Lower lobe of right lung (tissue), 2 donors: Measurements from ENCODE around the gene SLC18A3. TPM values are rescaled to one million over a fixed set of nuclear protein-coding genes. Genes with fewer than 3 reads are reported as not detected.

Source experiments
- ATAC-seq, 2 donors: fragments of 200-7000 bp; cut with Tn5 transposase; one replicate each; pipeline ENCODE4 v1.9.1; 2020 to 2022; ENCODE audit warnings: mild to moderate bottlenecking in 2 of 2, moderate library complexity in 2 of 2
- DNase-seq: peaks from one replicate; pipeline ENCODE4 v3.0.0-alpha.2; 2020
- H3K27ac ChIP-seq: fragments of 200-600 bp; one replicate; pipeline ENCODE4 v1.8.0; 2022
- H3K27me3 ChIP-seq: fragments of 200-600 bp; one replicate; pipeline ENCODE4 v1.8.0; 2022; ENCODE audit warnings: low read depth
- H3K36me3 ChIP-seq: fragments of 200-600 bp; one replicate; pipeline ENCODE4 v1.8.0; 2022; ENCODE audit warnings: mild to moderate bottlenecking
- H3K4me1 ChIP-seq: fragments of 200-600 bp; one replicate; pipeline ENCODE4 v1.8.0; 2022
- H3K4me3 ChIP-seq: fragments of 200-600 bp; one replicate; pipeline ENCODE4 v1.8.0; 2022; ENCODE audit warnings: mild to moderate bottlenecking
- H3K9me3 ChIP-seq: fragments of 200-600 bp; one replicate; pipeline ENCODE4 v1.8.0; 2022
- CTCF ChIP-seq: fragments of 200-600 bp; IDR thresholded peaks from one replicate; pipeline ENCODE4 v1.8.0; 2022; ENCODE audit warnings: antibody characterized with exemption, mild to moderate bottlenecking
- intact Hi-C: fragments of 100-400 bp; cut with DNase I; formaldehyde crosslinking; loops from one replicate; pipeline ENCODE4 v1.11.0; 2022
- total RNA-seq: library from RNA; stranded (reverse); fragmentation: NEBNext Ultra II Directional; extraction: Animal tissue kit (Norgen Biotek cat#: 25700); gene quantifications from one replicate; pipeline ENCODE4 v1.2.1, GENCODE V29; 2021
- donor health status: DM: no; HTN: yes; CAD: no; lungs with severe emphysema.

SLC18A3 gene
- total RNA-seq, 1 donor from 2014 or later: not detected

GRCh38 chr10:49655099-49655498 is 45.0 kb downstream of the SLC18A3 start:
- no peak for DNase-seq
- intact Hi-C loops: no loop called here
- ATAC-seq: no peak
- TF ChIP-seq CTCF: no peak
- Histone ChIP-seq H3K27me3 (peaks cover 7% of the 10 kb centered on the region), H3K36me3 (no peaks in the 10 kb centered on the region), H3K4me1 (no peaks in the 10 kb centered on the region), H3K9me3 (peaks cover 3% of the 10 kb centered on the region), H3K4me3 (no peak overlapping the region), H3K27ac (no peak overlapping the region)

GRCh38 chr10:49656845-49657493 is 46.9 kb downstream of the SLC18A3 start:
- ATAC-seq (no peak), DNase-seq (no peak)
- H3K27me3 ChIP-seq: peaks cover 7% of the 10 kb centered on the region
- H3K9me3 ChIP-seq: peaks cover 7% of the 10 kb centered on the region
- no peak overlapping the region for H3K4me3 ChIP-seq
- TF ChIP-seq CTCF: no peak
- no peaks in the 10 kb centered on the region for H3K4me1 ChIP-seq
- no peaks in the 10 kb centered on the region for H3K36me3 ChIP-seq
- H3K27ac ChIP-seq: no peak overlapping the region
- intact Hi-C loops: no loop called here

- no peak for TF ChIP-seq CTCF
- ATAC-seq (no peak), DNase-seq (no peak)
- Histone ChIP-seq H3K27ac (no peak overlapping the region), H3K36me3 (no peaks in the 10 kb centered on the region), H3K27me3 (peaks cover 7% of the 10 kb centered on the region), H3K9me3 (peaks cover 7% of the 10 kb centered on the region), H3K4me3 (no peak overlapping the region), H3K4me1 (no peaks in the 10 kb centered on the region)
- intact Hi-C loops: no loop called here
Observed at GRCh38 chr10:49657606-49658005, 47.5 kb downstream of the SLC18A3 start.

GRCh38 chr10:49661140-49661856 is 51.2 kb downstream of the SLC18A3 start:
- intact Hi-C loops: no loop called here
- Histone ChIP-seq H3K4me1 (no peaks in the 10 kb centered on the region), H3K36me3 (no peaks in the 10 kb centered on the region), H3K4me3 (no peak overlapping the region), H3K27ac (no peak overlapping the region), H3K9me3 (peaks cover 7% of the 10 kb centered on the region), H3K27me3 (no peaks in the 10 kb centered on the region)
- TF ChIP-seq CTCF: no peak
- no peak for DNase-seq
- no peak for ATAC-seq

Other genes starting within 250 kb of the SLC18A3 start
- not detected for gene DRGX, start 214.2 kb upstream of the SLC18A3 start, total RNA-seq
- 23.5 TPM for gene ERCC6, start 71.2 kb upstream of the SLC18A3 start, total RNA-seq
- not detected for gene CHAT, start 3.7 kb downstream of the SLC18A3 start, total RNA-seq
- gene C10orf53, start 69.3 kb downstream of the SLC18A3 start, total RNA-seq: not detected
- gene OGDHL, start 152.0 kb downstream of the SLC18A3 start, total RNA-seq: 0.30 TPM